ENCODE data around the gene FAM163A.

- no peak for TF ChIP-seq CTCF (conservative IDR thresholded peaks at IDR 0.05 in 1 of 2, IDR thresholded peaks at IDR 0.05 in 1 of 2; ENCODE audit: low read depth in 1 of 2, low read length in 2 of 2)
- TF ChIP-seq EZH2 (IDR thresholded peaks at IDR 0.05; ENCODE audit: low read length, missing control alignments): no peak
These were observed 71.4 kb downstream of the FAM163A start for GRCh38 chr1:179814546-179814838.

All from fibroblast of lung (primary cell).